NK-92 (cell line): ENCODE measurements around the gene RASGRP4.
"Not testable (repeated sequence)": the region's sequence is repeated elsewhere in the genome, so short reads cannot be mapped to it uniquely, and the experiment has no call there.

Source experiments
- DNase-seq: peaks from one replicate; lab custom pipeline; 2025; ENCODE audit not compliant: unreplicated experiment; lab: John Stamatoyannopoulos, UW

RASGRP4 gene

GRCh38 chr19:38417544-38418506 lies 8.2 kb downstream of the RASGRP4 start:
- DNase-seq: no peak

- DNase-seq: no peak
Measured at GRCh38 chr19:38417146-38417543, 8.9 kb downstream of the RASGRP4 start.

GRCh38 chr19:38413416-38413815 lies 12.6 kb downstream of the RASGRP4 start:
- no peak for DNase-seq

GRCh38 chr19:38412961-38413360 lies 13.1 kb downstream of the RASGRP4 start:
- DNase-seq: no peak

- no peak for DNase-seq
Measured at GRCh38 chr19:38412491-38412890, 13.5 kb downstream of the RASGRP4 start.

GRCh38 chr19:38411898-38412297 lies 14.1 kb downstream of the RASGRP4 start:
- DNase-seq: not testable (repeated sequence)

GRCh38 chr19:38411041-38411712 lies 14.8 kb downstream of the RASGRP4 start:
- no peak for DNase-seq

GRCh38 chr19:38410407-38410806 lies 15.6 kb downstream of the RASGRP4 start:
- not testable (repeated sequence) for DNase-seq

- no peak for DNase-seq
Measured at GRCh38 chr19:38409631-38410133, 16.3 kb downstream of the RASGRP4 start.

GRCh38 chr19:38405276-38405675 lies 20.7 kb downstream of the RASGRP4 start:
- no peak for DNase-seq

- no peak for DNase-seq
Measured at GRCh38 chr19:38404858-38405257, 21.2 kb downstream of the RASGRP4 start.

GRCh38 chr19:38402967-38403674 lies 22.9 kb downstream of the RASGRP4 start, which contains the start of gene FAM98C:
Gene FAM98C (plus strand): TSS chr19:38403093. CDS start chr19:38403154, 61 bp downstream.
- DNase-seq: peak; percentile 86

- no peak for DNase-seq
Measured at GRCh38 chr19:38402623-38402966, 23.4 kb downstream of the RASGRP4 start.

GRCh38 chr19:38401148-38401547 lies 24.9 kb downstream of the RASGRP4 start:
- DNase-seq: no peak

GRCh38 chr19:38400361-38400760 lies 25.7 kb downstream of the RASGRP4 start:
- no peak for DNase-seq

- no peak for DNase-seq
Measured at GRCh38 chr19:38399537-38399936, 26.5 kb downstream of the RASGRP4 start.

- DNase-seq: no peak
Measured at GRCh38 chr19:38399081-38399480, 26.9 kb downstream of the RASGRP4 start.

GRCh38 chr19:38395381-38396114 lies 30.5 kb downstream of the RASGRP4 start:
- no peak for DNase-seq

- no peak for DNase-seq
Measured at GRCh38 chr19:38394488-38394887, 31.5 kb downstream of the RASGRP4 start.

- DNase-seq: no peak
Measured at GRCh38 chr19:38392707-38393308, 33.2 kb downstream of the RASGRP4 start.
